Measurements from ENCODE around the gene HCRT.
"Not testable (repeated sequence)": the region's sequence is repeated elsewhere in the genome, so short reads cannot be mapped to it uniquely, and the experiment has no call there.

The HCRT gene

DNA sequence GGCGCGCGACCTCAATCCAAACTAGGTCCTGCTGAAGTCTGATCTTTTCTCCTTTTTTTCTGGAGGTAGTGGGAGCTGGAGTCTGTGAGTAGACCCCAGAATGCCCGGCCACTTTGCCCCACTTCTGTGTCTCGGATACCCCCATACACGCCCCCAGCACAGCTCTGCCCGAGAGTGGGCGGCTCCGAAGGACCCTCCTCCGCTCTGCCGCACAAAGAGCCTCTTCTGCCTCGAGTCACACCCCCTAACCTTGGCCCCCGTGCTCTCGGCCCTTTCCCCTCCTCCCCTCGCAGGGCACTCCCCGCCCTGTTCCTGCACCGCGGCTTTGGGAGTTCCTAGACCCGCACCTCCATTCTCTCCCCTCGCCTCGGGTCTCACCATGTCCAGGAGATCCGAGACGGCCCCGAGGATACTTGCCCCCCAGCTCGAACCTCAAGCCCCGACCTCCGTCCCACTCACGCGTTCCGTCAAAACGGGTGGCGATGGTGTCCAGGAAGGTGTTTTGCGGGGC lies 4.8 kb downstream of the HCRT start:
- no peak for DNase-seq (ENCODE audit: low read depth in 4 of 4, low spot score in 1 of 4)

- no peak for DNase-seq (ENCODE audit: low read depth in 4 of 4, low spot score in 1 of 4)
These were observed 5.3 kb downstream of the HCRT start for GRCh38 chr17:42179911-42180410.

DNA sequence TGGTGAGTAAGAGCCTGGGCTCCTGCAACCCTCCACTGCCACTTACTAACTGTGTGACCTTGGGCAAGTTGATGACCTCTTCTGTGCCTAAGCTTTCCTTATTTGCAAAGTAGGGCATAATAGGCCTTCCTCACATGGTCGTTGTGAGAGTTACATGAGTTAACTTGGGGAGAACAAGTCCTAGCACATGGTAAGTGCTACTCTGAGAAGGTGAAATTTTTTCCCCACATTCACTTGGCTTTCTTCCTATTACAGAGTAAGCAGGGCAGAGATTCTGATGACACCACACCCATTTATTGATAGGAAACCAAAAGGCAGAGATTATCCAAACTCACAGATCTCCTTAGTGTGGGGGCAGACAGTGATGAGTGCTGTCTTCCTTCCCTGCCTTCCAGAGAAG lies 5.9 kb downstream of the HCRT start:
- no peak for DNase-seq (ENCODE audit: low read depth in 4 of 4, low spot score in 1 of 4)

DNA sequence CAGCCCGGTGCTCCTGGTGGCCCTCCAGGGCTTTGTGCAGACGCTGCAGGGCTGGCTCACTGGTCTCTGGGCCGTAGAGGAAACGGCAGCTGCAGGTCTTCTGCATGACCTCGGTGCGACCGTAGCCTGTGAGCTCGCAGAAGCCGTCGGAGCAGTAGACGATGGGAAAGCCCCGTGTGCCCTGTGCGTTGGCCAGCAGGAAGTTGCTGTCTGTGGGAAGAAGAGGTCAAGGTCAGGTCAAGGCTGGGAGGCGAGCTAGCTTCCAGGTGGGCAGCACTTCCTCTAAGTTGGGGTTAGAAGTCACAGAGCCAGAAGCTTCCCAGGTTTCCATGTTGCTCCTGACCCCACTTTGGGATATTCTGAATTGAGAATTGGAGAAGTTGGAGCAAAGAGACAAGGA lies 6.4 kb downstream of the HCRT start:
- no peak for DNase-seq (ENCODE audit: low read depth in 4 of 4, low spot score in 1 of 4)

- DNase-seq (ENCODE audit: low read depth in 4 of 4, low spot score in 1 of 4), result no peak
These were observed 7.6 kb downstream of the HCRT start for GRCh38 chr17:42177684-42178083.

GRCh38 chr17:42174126-42174783 lies 11.0 kb downstream of the HCRT start:
- DNase-seq (ENCODE audit: low read depth in 4 of 4, low spot score in 1 of 4), result no peak

GRCh38 chr17:42171831-42172230 lies 13.4 kb downstream of the HCRT start:
- no peak for DNase-seq (ENCODE audit: low read depth in 4 of 4, low spot score in 1 of 4)

DNA sequence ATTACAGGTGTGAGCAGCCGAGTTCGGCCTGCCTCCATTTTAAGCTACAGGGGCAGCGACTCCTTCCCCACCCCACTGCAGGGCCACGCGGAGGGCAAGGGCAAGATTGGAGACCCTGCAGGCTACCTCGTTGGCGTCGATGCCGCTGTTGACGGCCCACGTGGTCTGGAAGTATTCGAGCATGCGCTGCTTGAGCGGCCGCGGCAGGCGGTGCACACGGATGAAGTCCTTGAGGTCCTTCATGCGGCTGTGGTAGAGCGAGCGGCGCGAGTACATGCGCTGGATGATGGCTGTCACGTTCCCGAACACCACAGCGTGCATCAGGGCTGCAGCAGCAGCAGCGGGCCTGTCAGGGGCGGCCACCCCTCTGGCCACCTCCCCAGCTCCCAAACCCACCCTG lies 15.9 kb downstream of the HCRT start:
- no peak for DNase-seq (ENCODE audit: low read depth in 4 of 4, low spot score in 1 of 4)

DNA sequence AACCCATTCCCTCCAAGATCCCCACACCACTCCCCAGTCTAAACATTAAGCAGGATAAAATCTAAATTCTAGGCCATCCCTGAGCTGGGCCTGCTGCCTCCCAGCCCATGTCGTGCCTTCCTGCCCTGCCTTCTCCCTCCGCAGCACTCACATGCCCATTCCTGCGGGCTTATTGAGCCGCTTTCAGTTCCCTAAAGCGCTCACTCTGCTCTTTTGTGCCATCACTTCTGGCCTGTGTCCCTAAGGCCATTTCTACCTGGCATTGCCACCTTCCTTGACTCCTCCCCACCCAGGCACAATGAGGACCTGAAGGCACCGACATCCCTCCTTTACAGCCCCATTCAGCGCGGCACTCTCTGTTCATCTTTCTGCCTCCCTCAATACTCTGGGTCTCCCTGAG lies 17.4 kb downstream of the HCRT start:
- no peak for DNase-seq (ENCODE audit: low read depth in 4 of 4, low spot score in 1 of 4)

- no peak for DNase-seq (ENCODE audit: low read depth in 4 of 4, low spot score in 1 of 4)
These were observed 19.0 kb downstream of the HCRT start for GRCh38 chr17:42166196-42166763.

DNA sequence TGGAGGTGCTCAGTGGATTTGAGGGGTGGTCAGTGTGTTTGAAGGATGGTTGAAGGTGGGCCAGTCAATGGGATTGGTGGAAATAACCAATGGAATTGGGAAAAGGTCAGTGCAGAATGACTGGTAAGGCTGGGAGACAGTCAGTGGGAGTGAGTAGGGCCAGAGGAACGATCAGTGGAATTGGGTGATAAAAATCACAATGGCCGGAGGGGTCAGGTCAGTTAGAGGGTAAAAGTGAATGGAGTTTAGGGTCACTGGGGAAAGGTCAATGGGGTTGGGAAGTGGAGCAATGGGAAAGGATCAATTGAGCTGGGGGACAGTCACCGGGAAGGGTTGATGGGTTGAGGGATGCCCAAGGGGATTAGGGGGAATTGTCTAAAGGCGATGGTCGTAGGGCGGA lies 19.5 kb downstream of the HCRT start:
- DNase-seq (ENCODE audit: low read depth in 4 of 4, low spot score in 1 of 4), result no peak

- DNase-seq (ENCODE audit: low read depth in 4 of 4, low spot score in 1 of 4), result no peak
These were observed 21.4 kb downstream of the HCRT start for GRCh38 chr17:42163696-42164407.

GRCh38 chr17:42163113-42163512 lies 22.1 kb downstream of the HCRT start:
- DNase-seq (ENCODE audit: low read depth in 4 of 4, low spot score in 1 of 4), result peak in 1 of 4 experiments; percentile 41

- DNase-seq (ENCODE audit: low read depth in 4 of 4, low spot score in 1 of 4), result no peak
These were observed 24.7 kb downstream of the HCRT start for GRCh38 chr17:42160531-42160910.

DNA sequence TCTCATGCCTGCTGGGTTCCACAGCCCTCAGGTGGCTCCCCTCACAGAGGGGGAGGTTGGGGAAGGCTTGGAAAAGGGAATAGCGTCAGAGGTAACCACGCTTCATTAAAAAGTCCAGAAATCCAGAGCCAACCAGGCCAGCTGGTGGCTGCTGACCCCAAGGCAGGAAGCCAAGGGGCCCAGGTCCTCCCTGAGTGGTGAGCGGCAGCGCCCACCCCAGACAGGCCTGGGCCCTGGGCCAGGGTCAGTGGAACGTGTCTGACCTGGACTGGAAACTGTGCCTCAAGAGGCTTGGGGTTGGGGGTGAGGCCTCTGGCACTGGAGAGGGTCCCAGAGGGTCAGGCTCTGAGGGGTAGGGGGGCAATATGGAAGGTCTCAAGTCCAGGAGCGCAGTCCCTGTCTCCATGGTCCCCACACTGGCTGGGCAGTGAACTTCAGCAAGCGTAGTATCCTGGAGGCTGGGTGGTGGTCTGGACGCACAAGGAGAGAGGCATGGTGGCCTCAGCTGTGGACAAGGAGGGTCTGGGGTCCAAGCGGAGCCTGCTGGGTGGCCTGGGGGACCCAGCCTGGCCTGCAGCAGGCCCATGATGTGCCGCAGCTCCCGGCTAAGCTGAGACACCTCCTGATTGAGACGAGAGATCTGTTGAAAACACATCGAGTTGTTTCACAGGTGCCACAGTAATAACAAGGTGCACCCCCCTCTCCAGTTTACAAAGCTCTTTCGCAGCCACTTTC lies 25.3 kb downstream of the HCRT start:
- DNase-seq (ENCODE audit: low read depth in 4 of 4, low spot score in 1 of 4), result no peak

GRCh38 chr17:42155614-42156045 lies 29.6 kb downstream of the HCRT start:
- no peak for DNase-seq (ENCODE audit: low read depth in 4 of 4, low spot score in 1 of 4)

GRCh38 chr17:42153919-42154742 lies 31.1 kb downstream of the HCRT start:
- DNase-seq (ENCODE audit: low read depth in 4 of 4, low spot score in 1 of 4), result no peak

GRCh38 chr17:42146911-42147607 lies 38.2 kb downstream of the HCRT start:
- DNase-seq (ENCODE audit: low read depth in 4 of 4, low spot score in 1 of 4), result no peak

DNA sequence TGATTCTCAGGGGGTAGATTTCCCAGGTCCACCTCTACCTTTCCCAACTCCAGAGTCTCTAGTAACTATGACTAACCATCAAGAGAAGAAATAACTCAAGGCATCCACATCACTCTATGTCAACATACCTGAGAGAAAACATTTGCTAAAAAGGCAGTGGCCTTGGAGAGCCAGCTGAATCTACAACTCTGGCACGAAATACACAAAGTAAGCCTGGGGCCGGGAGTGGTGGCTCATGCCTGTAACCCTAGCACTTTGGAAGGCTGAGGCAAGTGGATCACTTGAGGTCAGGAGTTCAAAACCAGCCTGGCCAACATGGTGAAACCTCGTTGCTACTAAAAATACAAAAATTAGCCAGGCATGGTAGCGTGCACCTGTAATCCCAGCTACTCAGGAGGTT lies 42.1 kb downstream of the HCRT start:
- not testable (repeated sequence) for DNase-seq (ENCODE audit: low read depth in 4 of 4, low spot score in 1 of 4)

- no peak for DNase-seq (ENCODE audit: low read depth in 4 of 4, low spot score in 1 of 4)
These were observed 42.8 kb downstream of the HCRT start for GRCh38 chr17:42142371-42142896.
